ENCODE results near the gene VWA7.

- TF ChIP-seq POLR2A (IDR thresholded peaks at IDR 0.05) (peak; percentile 97), CTCF (IDR thresholded peaks at IDR 0.05) (no peak)
These were observed 40.9 kb downstream of the VWA7 start, which contains the start of gene CLIC1 for GRCh38 chr6:31736021-31736767.

Measured in prostate gland (tissue), 2 donors.